Measurements from ENCODE around the gene LARP4B. TPM values are rescaled to one million over a fixed set of nuclear protein-coding genes. Genes with fewer than 3 reads are reported as not detected.

LARP4B gene
- total and polyA plus RNA-seq, 4 donors, result 5.5 to 20.4 (median 12.1) TPM

DNA sequence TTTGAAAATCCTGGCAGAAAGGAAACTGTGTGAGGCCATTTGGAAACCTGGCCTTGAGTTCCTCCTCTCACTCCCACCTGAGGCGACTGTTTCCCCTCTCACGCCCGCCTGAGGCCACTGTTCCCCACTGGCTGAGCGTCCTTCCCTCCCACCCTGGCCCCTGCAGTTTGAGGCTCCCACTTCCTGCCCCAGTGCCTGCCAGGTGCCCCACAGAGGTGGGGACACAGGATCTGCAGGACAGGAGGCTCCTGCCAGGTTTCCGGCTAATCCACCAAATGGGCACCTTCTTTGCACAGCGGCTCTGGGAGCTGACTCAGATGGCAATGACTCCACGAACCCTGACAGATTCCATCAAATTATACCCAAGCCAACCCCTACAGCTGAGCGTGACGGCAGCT is 24.3 kb upstream of the LARP4B start:
- no peaks in the 10 kb centered on the region for H3K36me3 ChIP-seq (ENCODE audit: control insufficient read depth in 4 of 4, insufficient read depth in 3 of 4, low read depth in 1 of 4, low read length in 3 of 4)
- no peaks in the 10 kb centered on the region for H3K27me3 ChIP-seq (ENCODE audit: control insufficient read depth in 4 of 4, insufficient read depth in 4 of 4, low read length in 3 of 4)
- DNase-seq (ENCODE audit: low spot score), result no peak
- H3K4me3 ChIP-seq (ENCODE audit: low read depth in 1 of 3, low read length in 3 of 3), result no peak overlapping the region
- no peak overlapping the region for H3K27ac ChIP-seq (ENCODE audit: low read depth in 1 of 2, low read length in 2 of 2)
- TF ChIP-seq FOXA2 (IDR thresholded peaks at IDR 0.05), result no peak
- TF ChIP-seq RAD21 (IDR thresholded peaks at IDR 0.05), result no peak
- TF ChIP-seq TAF1 (conservative IDR thresholded peaks at IDR 0.05), result no peak
- TF ChIP-seq HNF4A (conservative IDR thresholded peaks at IDR 0.05), result no peak
- no peak for TF ChIP-seq HNF4G (IDR thresholded peaks at IDR 0.05)
- TF ChIP-seq, protein P1, sequence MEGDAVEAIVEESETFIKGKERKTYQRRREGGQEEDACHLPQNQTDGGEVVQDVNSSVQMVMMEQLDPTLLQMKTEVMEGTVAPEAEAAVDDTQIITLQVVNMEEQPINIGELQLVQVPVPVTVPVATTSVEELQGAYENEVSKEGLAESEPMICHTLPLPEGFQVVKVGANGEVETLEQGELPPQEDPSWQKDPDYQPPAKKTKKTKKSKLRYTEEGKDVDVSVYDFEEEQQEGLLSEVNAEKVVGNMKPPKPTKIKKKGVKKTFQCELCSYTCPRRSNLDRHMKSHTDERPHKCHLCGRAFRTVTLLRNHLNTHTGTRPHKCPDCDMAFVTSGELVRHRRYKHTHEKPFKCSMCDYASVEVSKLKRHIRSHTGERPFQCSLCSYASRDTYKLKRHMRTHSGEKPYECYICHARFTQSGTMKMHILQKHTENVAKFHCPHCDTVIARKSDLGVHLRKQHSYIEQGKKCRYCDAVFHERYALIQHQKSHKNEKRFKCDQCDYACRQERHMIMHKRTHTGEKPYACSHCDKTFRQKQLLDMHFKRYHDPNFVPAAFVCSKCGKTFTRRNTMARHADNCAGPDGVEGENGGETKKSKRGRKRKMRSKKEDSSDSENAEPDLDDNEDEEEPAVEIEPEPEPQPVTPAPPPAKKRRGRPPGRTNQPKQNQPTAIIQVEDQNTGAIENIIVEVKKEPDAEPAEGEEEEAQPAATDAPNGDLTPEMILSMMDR (IDR thresholded peaks at IDR 0.05; ENCODE audit: low read depth, low read length, missing input control), result no peak
- no peak for TF ChIP-seq YY1 (IDR thresholded peaks at IDR 0.05)
- TF ChIP-seq, protein P2, sequence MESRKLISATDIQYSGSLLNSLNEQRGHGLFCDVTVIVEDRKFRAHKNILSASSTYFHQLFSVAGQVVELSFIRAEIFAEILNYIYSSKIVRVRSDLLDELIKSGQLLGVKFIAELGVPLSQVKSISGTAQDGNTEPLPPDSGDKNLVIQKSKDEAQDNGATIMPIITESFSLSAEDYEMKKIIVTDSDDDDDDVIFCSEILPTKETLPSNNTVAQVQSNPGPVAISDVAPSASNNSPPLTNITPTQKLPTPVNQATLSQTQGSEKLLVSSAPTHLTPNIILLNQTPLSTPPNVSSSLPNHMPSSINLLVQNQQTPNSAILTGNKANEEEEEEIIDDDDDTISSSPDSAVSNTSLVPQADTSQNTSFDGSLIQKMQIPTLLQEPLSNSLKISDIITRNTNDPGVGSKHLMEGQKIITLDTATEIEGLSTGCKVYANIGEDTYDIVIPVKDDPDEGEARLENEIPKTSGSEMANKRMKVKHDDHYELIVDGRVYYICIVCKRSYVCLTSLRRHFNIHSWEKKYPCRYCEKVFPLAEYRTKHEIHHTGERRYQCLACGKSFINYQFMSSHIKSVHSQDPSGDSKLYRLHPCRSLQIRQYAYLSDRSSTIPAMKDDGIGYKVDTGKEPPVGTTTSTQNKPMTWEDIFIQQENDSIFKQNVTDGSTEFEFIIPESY (IDR thresholded peaks at IDR 0.05), result no peak
- TF ChIP-seq JUND (IDR thresholded peaks at IDR 0.05), result no peak
- no peak for TF ChIP-seq GABPA (IDR thresholded peaks at IDR 0.05 in 1 of 2, conservative IDR thresholded peaks at IDR 0.05 in 1 of 2)
- no peak for TF ChIP-seq RXRA (IDR thresholded peaks at IDR 0.05)
- no peak for TF ChIP-seq FOXA1 (IDR thresholded peaks at IDR 0.05)
- TF ChIP-seq, protein P3, sequence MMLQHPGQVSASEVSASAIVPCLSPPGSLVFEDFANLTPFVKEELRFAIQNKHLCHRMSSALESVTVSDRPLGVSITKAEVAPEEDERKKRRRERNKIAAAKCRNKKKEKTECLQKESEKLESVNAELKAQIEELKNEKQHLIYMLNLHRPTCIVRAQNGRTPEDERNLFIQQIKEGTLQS (IDR thresholded peaks at IDR 0.05), result no peak
- no peak for TF ChIP-seq SP1 (IDR thresholded peaks at IDR 0.05)
- TF ChIP-seq EGR1 (IDR thresholded peaks at IDR 0.05; ENCODE audit: low read depth in 2 of 2), result no peak
- no peak for TF ChIP-seq NR2F2 (IDR thresholded peaks at IDR 0.05)
- TF ChIP-seq, protein P4, sequence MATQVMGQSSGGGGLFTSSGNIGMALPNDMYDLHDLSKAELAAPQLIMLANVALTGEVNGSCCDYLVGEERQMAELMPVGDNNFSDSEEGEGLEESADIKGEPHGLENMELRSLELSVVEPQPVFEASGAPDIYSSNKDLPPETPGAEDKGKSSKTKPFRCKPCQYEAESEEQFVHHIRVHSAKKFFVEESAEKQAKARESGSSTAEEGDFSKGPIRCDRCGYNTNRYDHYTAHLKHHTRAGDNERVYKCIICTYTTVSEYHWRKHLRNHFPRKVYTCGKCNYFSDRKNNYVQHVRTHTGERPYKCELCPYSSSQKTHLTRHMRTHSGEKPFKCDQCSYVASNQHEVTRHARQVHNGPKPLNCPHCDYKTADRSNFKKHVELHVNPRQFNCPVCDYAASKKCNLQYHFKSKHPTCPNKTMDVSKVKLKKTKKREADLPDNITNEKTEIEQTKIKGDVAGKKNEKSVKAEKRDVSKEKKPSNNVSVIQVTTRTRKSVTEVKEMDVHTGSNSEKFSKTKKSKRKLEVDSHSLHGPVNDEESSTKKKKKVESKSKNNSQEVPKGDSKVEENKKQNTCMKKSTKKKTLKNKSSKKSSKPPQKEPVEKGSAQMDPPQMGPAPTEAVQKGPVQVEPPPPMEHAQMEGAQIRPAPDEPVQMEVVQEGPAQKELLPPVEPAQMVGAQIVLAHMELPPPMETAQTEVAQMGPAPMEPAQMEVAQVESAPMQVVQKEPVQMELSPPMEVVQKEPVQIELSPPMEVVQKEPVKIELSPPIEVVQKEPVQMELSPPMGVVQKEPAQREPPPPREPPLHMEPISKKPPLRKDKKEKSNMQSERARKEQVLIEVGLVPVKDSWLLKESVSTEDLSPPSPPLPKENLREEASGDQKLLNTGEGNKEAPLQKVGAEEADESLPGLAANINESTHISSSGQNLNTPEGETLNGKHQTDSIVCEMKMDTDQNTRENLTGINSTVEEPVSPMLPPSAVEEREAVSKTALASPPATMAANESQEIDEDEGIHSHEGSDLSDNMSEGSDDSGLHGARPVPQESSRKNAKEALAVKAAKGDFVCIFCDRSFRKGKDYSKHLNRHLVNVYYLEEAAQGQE (IDR thresholded peaks at IDR 0.05), result no peak
- TF ChIP-seq, protein P5, sequence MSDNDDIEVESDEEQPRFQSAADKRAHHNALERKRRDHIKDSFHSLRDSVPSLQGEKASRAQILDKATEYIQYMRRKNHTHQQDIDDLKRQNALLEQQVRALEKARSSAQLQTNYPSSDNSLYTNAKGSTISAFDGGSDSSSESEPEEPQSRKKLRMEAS (IDR thresholded peaks at IDR 0.05), result no peak
- WGBS, result 89% methylated on average over 9 of the region's 9 CpGs
- H3K4me1 ChIP-seq (ENCODE audit: control insufficient read depth in 4 of 4, insufficient read depth in 4 of 4, low read length in 3 of 4), result no peaks in the 10 kb centered on the region
- no peaks in the 10 kb centered on the region for H3K9me3 ChIP-seq (ENCODE audit: control insufficient read depth in 4 of 4, low read length in 3 of 4)
- no peak overlapping the region for H3K9ac ChIP-seq (ENCODE audit: low read depth in 1 of 2, low read length in 2 of 2)
